Measurements from ENCODE around the gene RNASEH2A.

The RNASEH2A gene

DNA sequence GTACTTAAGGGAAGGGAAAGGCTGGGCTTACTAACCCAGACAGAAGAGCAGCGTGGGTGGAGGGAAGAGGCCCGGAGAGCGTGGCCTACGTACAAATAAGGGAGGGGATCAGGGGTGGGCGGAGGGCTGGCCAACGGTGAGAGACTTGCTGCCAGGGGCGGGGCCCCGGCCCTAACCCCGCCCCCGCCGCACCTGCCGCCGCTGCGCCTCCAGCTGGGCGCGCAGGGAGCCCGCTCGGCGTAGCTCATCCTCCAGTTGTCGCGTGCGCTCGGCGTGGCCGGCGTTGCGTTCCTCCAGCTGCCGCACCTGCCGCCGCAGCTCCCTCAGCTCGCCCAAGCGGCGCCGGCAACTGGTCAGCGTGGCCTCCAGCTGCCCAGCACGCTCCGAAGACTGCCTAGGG, 36.7 kb upstream of the RNASEH2A start:
- no peak overlapping the region for H3K9ac ChIP-seq (ENCODE audit: low read length)
- H3K18ac ChIP-seq (ENCODE audit: low read depth in 1 of 2, low read length in 2 of 2) = no peak overlapping the region
- no peak overlapping the region for H2BK15ac ChIP-seq (ENCODE audit: low read depth, poor library complexity, severe bottlenecking)
- peaks cover 40 to 56% of the 10 kb centered on the region in 2 experiments for H3K36me3 ChIP-seq (ENCODE audit: control insufficient read depth in 1 of 2, insufficient read depth in 2 of 2, low read depth in 1 of 2, low read length in 2 of 2)
- H2AFZ ChIP-seq (ENCODE audit: low read depth, low read length) = no peak overlapping the region
- H3K4ac ChIP-seq (ENCODE audit: low read depth in 1 of 2, low read length in 2 of 2) = no peak overlapping the region
- no peak overlapping the region for H3K23ac ChIP-seq (ENCODE audit: low read length in 2 of 2)
- no peaks in the 10 kb centered on the region for H3K9me3 ChIP-seq (ENCODE audit: control insufficient read depth, low read length)
- no peak overlapping the region for H3K4me3 ChIP-seq (ENCODE audit: insufficient read depth in 1 of 2, low read depth in 1 of 2, low read length in 2 of 2)
- H3K27me3 ChIP-seq (ENCODE audit: control insufficient read depth in 1 of 2, insufficient read depth in 1 of 2, low read length in 2 of 2) = no peaks in the 10 kb centered on the region
- DNase-seq = no peak
- H3K79me1 ChIP-seq (replicated peaks; ENCODE audit: low read length, poor library complexity, severe bottlenecking) = peaks cover 6% of the 10 kb centered on the region
- H4K8ac ChIP-seq (ENCODE audit: low read length) = no peak overlapping the region
- no peak overlapping the region for H4K91ac ChIP-seq (ENCODE audit: low read length)
- H3K14ac ChIP-seq (ENCODE audit: low read length in 2 of 2) = no peak overlapping the region
- H2BK120ac ChIP-seq (ENCODE audit: low read depth, low read length) = no peak overlapping the region
- WGBS = 52% methylated on average over 37 of the region's 37 CpGs
- peak overlapping the region; percentile 30 for H3K4me2 ChIP-seq (ENCODE audit: low read length, poor library complexity, severe bottlenecking)
- H3K27ac ChIP-seq (ENCODE audit: low read length, poor library complexity, severe bottlenecking) = no peak overlapping the region
- no peak overlapping the region for H2BK12ac ChIP-seq (ENCODE audit: low read length in 2 of 2)
- no peak overlapping the region for H2BK5ac ChIP-seq (ENCODE audit: low read depth, low read length, poor library complexity, severe bottlenecking)
- no peak overlapping the region for H2AK5ac ChIP-seq (ENCODE audit: low read length, severe bottlenecking)
- H3K4me1 ChIP-seq (ENCODE audit: control insufficient read depth, insufficient read depth, low read depth, low read length) = peaks cover 7% of the 10 kb centered on the region

DNA sequence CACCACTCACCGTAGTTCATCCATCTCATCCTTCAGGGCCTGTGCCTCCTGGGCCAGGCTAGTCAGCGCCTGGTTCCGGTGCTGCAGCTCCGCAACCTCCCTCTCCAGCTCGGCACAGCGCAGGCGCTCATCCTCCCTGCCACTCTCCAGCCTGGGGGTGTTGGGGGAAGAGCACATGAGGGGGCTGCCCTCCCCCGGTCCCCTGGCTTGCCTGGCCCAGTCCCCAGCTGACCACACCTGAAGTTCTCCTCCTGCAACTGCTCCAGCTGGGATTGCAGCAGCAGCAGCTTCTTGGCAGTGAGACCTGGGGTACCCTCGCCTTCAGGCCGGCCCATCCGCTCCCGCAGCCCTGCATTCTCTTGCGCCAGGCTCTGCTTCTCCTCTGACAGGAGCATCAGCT, 35.5 kb upstream of the RNASEH2A start:
- no peak overlapping the region for H2BK15ac ChIP-seq (ENCODE audit: low read depth, poor library complexity, severe bottlenecking)

DNA sequence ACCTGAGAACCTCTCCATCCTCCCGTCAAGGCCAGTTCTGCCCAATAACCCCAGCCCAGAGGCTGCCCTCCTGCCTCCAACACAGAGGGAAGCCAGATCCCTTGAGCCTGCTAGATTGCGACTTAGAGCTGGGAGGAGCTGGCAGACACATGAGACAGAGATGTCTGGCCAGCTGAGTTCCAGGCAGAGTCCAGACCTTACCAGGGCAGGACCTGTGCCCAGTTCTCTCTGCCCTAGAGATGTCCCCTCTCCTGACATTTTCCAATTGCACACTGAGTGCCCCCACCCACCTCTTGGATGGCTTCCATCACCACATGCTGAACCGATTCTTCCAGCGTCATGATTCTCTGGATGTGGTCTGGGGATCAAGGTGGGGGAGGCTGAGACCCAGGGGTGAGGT, 34.1 kb upstream of the RNASEH2A start:
- H3K23ac ChIP-seq (ENCODE audit: low read length in 2 of 2) = no peak overlapping the region
- peaks cover 14% of the 10 kb centered on the region for H3K4me1 ChIP-seq (ENCODE audit: control insufficient read depth, insufficient read depth, low read depth, low read length)
- H3K36me3 ChIP-seq (ENCODE audit: control insufficient read depth in 1 of 2, insufficient read depth in 2 of 2, low read depth in 1 of 2, low read length in 2 of 2) = peaks cover 35 to 36% of the 10 kb centered on the region in 2 experiments
- no peak overlapping the region for H2BK12ac ChIP-seq (ENCODE audit: low read length in 2 of 2)
- no peak overlapping the region for H2AK5ac ChIP-seq (ENCODE audit: low read length, severe bottlenecking)
- no peak for DNase-seq
- H4K91ac ChIP-seq (ENCODE audit: low read length) = no peak overlapping the region
- no peak overlapping the region for H3K4ac ChIP-seq (ENCODE audit: low read depth in 1 of 2, low read length in 2 of 2)
- no peak overlapping the region for H2BK5ac ChIP-seq (ENCODE audit: low read depth, low read length, poor library complexity, severe bottlenecking)
- no peak overlapping the region for H4K8ac ChIP-seq (ENCODE audit: low read length)
- no peak overlapping the region for H3K4me2 ChIP-seq (ENCODE audit: low read length, poor library complexity, severe bottlenecking)
- 83% methylated on average over 4 of the region's 4 CpGs for WGBS
- no peak overlapping the region for H3K27ac ChIP-seq (ENCODE audit: low read length, poor library complexity, severe bottlenecking)
- no peak overlapping the region for H2BK120ac ChIP-seq (ENCODE audit: low read depth, low read length)
- no peak overlapping the region for H3K4me3 ChIP-seq (ENCODE audit: insufficient read depth in 1 of 2, low read depth in 1 of 2, low read length in 2 of 2)
- no peak overlapping the region for H3K14ac ChIP-seq (ENCODE audit: low read length in 2 of 2)
- peak overlapping the region; percentile 18 for H3K9ac ChIP-seq (ENCODE audit: low read length)
- H3K18ac ChIP-seq (ENCODE audit: low read depth in 1 of 2, low read length in 2 of 2) = no peak overlapping the region
- H3K27me3 ChIP-seq (ENCODE audit: control insufficient read depth in 1 of 2, insufficient read depth in 1 of 2, low read length in 2 of 2) = no peaks in the 10 kb centered on the region
- H2AFZ ChIP-seq (ENCODE audit: low read depth, low read length) = no peak overlapping the region
- no peaks in the 10 kb centered on the region for H3K9me3 ChIP-seq (ENCODE audit: control insufficient read depth, low read length)
- no peak overlapping the region for H2BK15ac ChIP-seq (ENCODE audit: low read depth, poor library complexity, severe bottlenecking)
- H3K79me1 ChIP-seq (replicated peaks; ENCODE audit: low read length, poor library complexity, severe bottlenecking) = peaks cover 10% of the 10 kb centered on the region

More for the DNA sequence above, 35.5 kb upstream of the RNASEH2A start:
- Histone ChIP-seq H2AFZ (ENCODE audit: low read depth, low read length) (no peak overlapping the region), H2BK120ac (ENCODE audit: low read depth, low read length) (no peak overlapping the region), H3K9me3 (ENCODE audit: control insufficient read depth, low read length) (no peaks in the 10 kb centered on the region), H3K9ac (ENCODE audit: low read length) (no peak overlapping the region), H4K91ac (ENCODE audit: low read length) (no peak overlapping the region), H3K79me1 (replicated peaks; ENCODE audit: low read length, poor library complexity, severe bottlenecking) (peaks cover 10% of the 10 kb centered on the region), H2BK5ac (ENCODE audit: low read depth, low read length, poor library complexity, severe bottlenecking) (no peak overlapping the region), H3K14ac (ENCODE audit: low read length in 2 of 2) (no peak overlapping the region), H3K27ac (ENCODE audit: low read length, poor library complexity, severe bottlenecking) (no peak overlapping the region), H3K4me2 (ENCODE audit: low read length, poor library complexity, severe bottlenecking) (no peak overlapping the region), H3K27me3 (ENCODE audit: control insufficient read depth in 1 of 2, insufficient read depth in 1 of 2, low read length in 2 of 2) (no peaks in the 10 kb centered on the region), H2AK5ac (ENCODE audit: low read length, severe bottlenecking) (no peak overlapping the region), H3K36me3 (ENCODE audit: control insufficient read depth in 1 of 2, insufficient read depth in 2 of 2, low read depth in 1 of 2, low read length in 2 of 2) (peaks cover 37 to 46% of the 10 kb centered on the region in 2 experiments), H3K18ac (ENCODE audit: low read depth in 1 of 2, low read length in 2 of 2) (no peak overlapping the region), H3K23ac (ENCODE audit: low read length in 2 of 2) (no peak overlapping the region), H3K4me3 (ENCODE audit: insufficient read depth in 1 of 2, low read depth in 1 of 2, low read length in 2 of 2) (no peak overlapping the region), H3K4ac (ENCODE audit: low read depth in 1 of 2, low read length in 2 of 2) (no peak overlapping the region), H2BK12ac (ENCODE audit: low read length in 2 of 2) (no peak overlapping the region), H3K4me1 (ENCODE audit: control insufficient read depth, insufficient read depth, low read depth, low read length) (peaks cover 12% of the 10 kb centered on the region), H4K8ac (ENCODE audit: low read length) (no peak overlapping the region)
- 96% methylated on average over 12 of the region's 13 CpGs for WGBS
- DNase-seq = no peak

DNA sequence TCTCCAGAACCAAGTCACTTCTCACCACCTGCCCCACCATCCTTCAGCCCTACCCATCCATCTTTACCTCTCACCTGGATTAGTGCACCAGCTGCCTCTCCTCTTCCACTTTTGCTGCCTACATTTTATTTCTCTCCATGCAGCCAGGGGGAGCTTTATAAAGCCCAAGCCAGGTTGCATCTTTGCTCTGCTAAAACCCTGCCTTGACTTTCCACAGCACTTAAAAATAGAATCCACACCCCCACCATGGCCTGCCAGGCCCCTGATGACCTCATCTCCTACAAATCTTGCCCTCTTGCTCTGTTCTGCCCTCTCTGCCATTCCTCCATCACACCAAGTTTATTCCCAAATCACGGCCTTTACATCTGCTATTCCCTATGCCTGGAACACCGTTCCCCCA, 32.8 kb upstream of the RNASEH2A start:
- DNase-seq = peak; percentile 41
- Histone ChIP-seq H2AK5ac (ENCODE audit: low read length, severe bottlenecking) (no peak overlapping the region), H2BK120ac (ENCODE audit: low read depth, low read length) (no peak overlapping the region), H3K4ac (ENCODE audit: low read depth in 1 of 2, low read length in 2 of 2) (no peak overlapping the region), H3K4me3 (ENCODE audit: insufficient read depth in 1 of 2, low read depth in 1 of 2, low read length in 2 of 2) (no peak overlapping the region), H3K36me3 (ENCODE audit: control insufficient read depth in 1 of 2, insufficient read depth in 2 of 2, low read depth in 1 of 2, low read length in 2 of 2) (peaks cover 24 to 27% of the 10 kb centered on the region in 2 experiments), H2AFZ (ENCODE audit: low read depth, low read length) (no peak overlapping the region), H2BK5ac (ENCODE audit: low read depth, low read length, poor library complexity, severe bottlenecking) (no peak overlapping the region), H4K91ac (ENCODE audit: low read length) (no peak overlapping the region), H3K23ac (ENCODE audit: low read length in 2 of 2) (no peak overlapping the region), H3K18ac (ENCODE audit: low read depth in 1 of 2, low read length in 2 of 2) (no peak overlapping the region), H3K27me3 (ENCODE audit: control insufficient read depth in 1 of 2, insufficient read depth in 1 of 2, low read length in 2 of 2) (no peaks in the 10 kb centered on the region), H2BK15ac (ENCODE audit: low read depth, poor library complexity, severe bottlenecking) (no peak overlapping the region), H4K8ac (ENCODE audit: low read length) (no peak overlapping the region), H2BK12ac (ENCODE audit: low read length in 2 of 2) (no peak overlapping the region), H3K4me1 (ENCODE audit: control insufficient read depth, insufficient read depth, low read depth, low read length) (peaks cover 16% of the 10 kb centered on the region), H3K9me3 (ENCODE audit: control insufficient read depth, low read length) (no peaks in the 10 kb centered on the region), H3K4me2 (ENCODE audit: low read length, poor library complexity, severe bottlenecking) (no peak overlapping the region), H3K79me1 (replicated peaks; ENCODE audit: low read length, poor library complexity, severe bottlenecking) (peaks cover 10% of the 10 kb centered on the region), H3K9ac (ENCODE audit: low read length) (no peak overlapping the region), H3K27ac (ENCODE audit: low read length, poor library complexity, severe bottlenecking) (no peak overlapping the region), H3K14ac (ENCODE audit: low read length in 2 of 2) (no peak overlapping the region)
- WGBS = 73% methylated on average over 2 of the region's 2 CpGs

Measured in mesenchymal stem cell (in vitro differentiated cells and primary cell).